Astrocyte (in vitro differentiated cells and primary cell): ENCODE data around the gene PRPH. TPM values are rescaled to one million over a fixed set of nuclear protein-coding genes. Genes with fewer than 3 reads are reported as not detected.

Source experiments
- DNase-seq: peaks from one replicate; pipeline ENCODE4 v3.0.0-alpha.2; 2010; ENCODE audit warnings: low read depth
- FAIRE-seq: peaks from 2 replicates; lab custom pipeline; 2011; peaks lifted over from hg19 to GRCh38; lab: Jason Lieb, UNC
- H2AFZ ChIP-seq: 2 replicates; pipeline ENCODE4 v1.6.0; 2012; ENCODE audit warnings: low read depth, low read length, inconsistent platforms
- H3K27ac ChIP-seq: 2 replicates; pipeline ENCODE4 v1.5.1; 2011; ENCODE audit warnings: low read depth, low read length, inconsistent platforms
- H3K27me3 ChIP-seq: 2 replicates; pipeline ENCODE4 v1.6.0; 2011; ENCODE audit warnings: low read length, inconsistent platforms; ENCODE audit not compliant: insufficient read depth
- H3K36me3 ChIP-seq: 2 replicates; pipeline ENCODE4 v1.5.1; 2011; ENCODE audit warnings: low read length, inconsistent platforms; ENCODE audit not compliant: insufficient read depth
- H3K4me1 ChIP-seq: 2 replicates; pipeline ENCODE4 v1.5.1; 2011; ENCODE audit warnings: low read length, inconsistent platforms; ENCODE audit not compliant: insufficient read depth
- H3K4me2 ChIP-seq: 2 replicates; pipeline ENCODE4 v1.6.0; 2012; ENCODE audit warnings: low read length, inconsistent platforms
- H3K4me3 ChIP-seq: 2 replicates; pipeline ENCODE4 v1.5.1; 2011; ENCODE audit warnings: low read depth, mild to moderate bottlenecking, low read length, inconsistent platforms; ENCODE audit not compliant: insufficient read depth
- H3K79me2 ChIP-seq: 2 replicates; pipeline ENCODE4 v1.6.0; 2012; ENCODE audit warnings: mild to moderate bottlenecking, low read length, inconsistent platforms; ENCODE audit not compliant: insufficient read depth
- H3K9ac ChIP-seq: 2 replicates; pipeline ENCODE4 v1.6.0; 2012; ENCODE audit warnings: mild to moderate bottlenecking, low read length, inconsistent platforms
- H3K9me3 ChIP-seq: 2 replicates; pipeline ENCODE4 v1.5.1; 2012; ENCODE audit warnings: low read depth, mild to moderate bottlenecking, low read length, inconsistent platforms; ENCODE audit not compliant: insufficient read depth
- H4K20me1 ChIP-seq: 2 replicates; pipeline ENCODE4 v1.6.0; 2012; ENCODE audit warnings: low read length, inconsistent platforms; ENCODE audit not compliant: insufficient read depth
- H3K27ac Mint-ChIP-seq: one replicate; pipeline ENCODE4 v1.8.0; 2021; ENCODE audit warnings: mild to moderate bottlenecking, mixed read lengths; ENCODE audit not compliant: unreplicated experiment
- H3K27me3 Mint-ChIP-seq: one replicate; pipeline ENCODE4 v1.8.0; 2021; ENCODE audit warnings: low read depth, mixed read lengths; ENCODE audit not compliant: unreplicated experiment
- H3K36me3 Mint-ChIP-seq: one replicate; pipeline ENCODE4 v1.8.0; 2021; ENCODE audit warnings: low read depth, mixed read lengths; ENCODE audit not compliant: unreplicated experiment
- H3K4me1 Mint-ChIP-seq: one replicate; pipeline ENCODE4 v1.8.0; 2021; ENCODE audit warnings: low read depth, mixed read lengths; ENCODE audit not compliant: unreplicated experiment
- H3K4me3 Mint-ChIP-seq: one replicate; pipeline ENCODE4 v1.8.0; 2021; ENCODE audit warnings: mild to moderate bottlenecking, moderate library complexity, mixed read lengths; ENCODE audit not compliant: unreplicated experiment
- H3K9me3 Mint-ChIP-seq: one replicate; pipeline ENCODE4 v1.8.0; 2021; ENCODE audit warnings: mild to moderate bottlenecking, mixed read lengths; ENCODE audit not compliant: unreplicated experiment
- CTCF ChIP-seq: IDR thresholded peaks from 2 replicates; pipeline ENCODE4 v1.5.1; 2011; ENCODE audit warnings: low read depth, mild to moderate bottlenecking, inconsistent platforms, low read length, moderate library complexity; ENCODE audit not compliant: insufficient read depth
- EZH2 ChIP-seq: IDR thresholded peaks from 2 replicates; pipeline ENCODE4 v1.6.1; 2012; ENCODE audit warnings: mild to moderate bottlenecking, low read length, inconsistent platforms; ENCODE audit not compliant: insufficient read depth
- total RNA-seq: library from RNA; stranded (reverse); gene quantifications from 2 replicates; pipeline ENCODE4 v1.2.1, GENCODE V29; 2021

Gene PRPH
- total RNA-seq, 1 donor from 2014 or later, result not detected

- no peaks in the 10 kb centered on the region for H3K4me1 Mint-ChIP-seq
- no peak for FAIRE-seq
- peaks cover 78% of the 10 kb centered on the region for H3K27me3 Mint-ChIP-seq
- no peak for DNase-seq
- H3K27ac Mint-ChIP-seq, result no peak overlapping the region
- Histone ChIP-seq H3K9ac (no peak overlapping the region), H3K4me2 (no peak overlapping the region), H3K4me1 (peaks cover 3% of the 10 kb centered on the region), H3K79me2 (no peaks in the 10 kb centered on the region), H3K4me3 (no peak overlapping the region), H3K9me3 (peaks cover 3% of the 10 kb centered on the region), H3K27ac (no peak overlapping the region), H3K36me3 (no peaks in the 10 kb centered on the region), H4K20me1 (peaks cover 8% of the 10 kb centered on the region), H2AFZ (no peak overlapping the region), H3K27me3 (peaks cover 56% of the 10 kb centered on the region)
- peaks cover 12% of the 10 kb centered on the region for H3K9me3 Mint-ChIP-seq
- H3K36me3 Mint-ChIP-seq, result peaks cover 9% of the 10 kb centered on the region
- no peak for TF ChIP-seq CTCF
- no peak for TF ChIP-seq EZH2
- H3K4me3 Mint-ChIP-seq, result no peak overlapping the region
Observed at GRCh38 chr12:49334226-49334625, 39.3 kb downstream of the PRPH start.

- H3K4me2 ChIP-seq, result no peak overlapping the region
- FAIRE-seq (no peak), DNase-seq (no peak)
- Mint-ChIP-seq H3K27me3 (peaks cover 78% of the 10 kb centered on the region), H3K27ac (no peak overlapping the region), H3K36me3 (peaks cover 9% of the 10 kb centered on the region), H3K9me3 (peaks cover 12% of the 10 kb centered on the region), H3K4me1 (no peaks in the 10 kb centered on the region), H3K4me3 (no peak overlapping the region)
- TF ChIP-seq EZH2 (no peak), CTCF (no peak)
- H3K9ac ChIP-seq, result no peak overlapping the region
- H3K27me3 ChIP-seq, result peaks cover 57% of the 10 kb centered on the region
- no peak overlapping the region for H3K27ac ChIP-seq
- H3K9me3 ChIP-seq, result peaks cover 3% of the 10 kb centered on the region
- no peaks in the 10 kb centered on the region for H3K36me3 ChIP-seq
- H2AFZ ChIP-seq, result no peak overlapping the region
- H4K20me1 ChIP-seq, result peaks cover 8% of the 10 kb centered on the region
- peaks cover 3% of the 10 kb centered on the region for H3K4me1 ChIP-seq
- H3K79me2 ChIP-seq, result no peaks in the 10 kb centered on the region
- H3K4me3 ChIP-seq, result no peak overlapping the region
Observed at GRCh38 chr12:49334681-49335080, 39.7 kb downstream of the PRPH start.

GRCh38 chr12:49335118-49335954 lies 40.4 kb downstream of the PRPH start:
- peaks cover 81% of the 10 kb centered on the region for H3K27me3 Mint-ChIP-seq
- Histone ChIP-seq H3K4me2 (no peak overlapping the region), H3K79me2 (no peaks in the 10 kb centered on the region), H3K4me1 (peaks cover 3% of the 10 kb centered on the region), H2AFZ (no peak overlapping the region), H3K4me3 (no peak overlapping the region), H3K27me3 (peaks cover 63% of the 10 kb centered on the region), H3K9me3 (peaks cover 3% of the 10 kb centered on the region), H3K9ac (no peak overlapping the region), H3K27ac (no peak overlapping the region), H4K20me1 (peaks cover 8% of the 10 kb centered on the region), H3K36me3 (no peaks in the 10 kb centered on the region)
- H3K9me3 Mint-ChIP-seq, result peaks cover 12% of the 10 kb centered on the region
- DNase-seq (no peak), FAIRE-seq (no peak)
- no peak overlapping the region for H3K4me3 Mint-ChIP-seq
- peaks cover 9% of the 10 kb centered on the region for H3K36me3 Mint-ChIP-seq
- H3K27ac Mint-ChIP-seq, result peak overlapping the region; percentile 58
- no peaks in the 10 kb centered on the region for H3K4me1 Mint-ChIP-seq
- no peak for TF ChIP-seq CTCF
- TF ChIP-seq EZH2, result no peak
